ENCODE data around the gene PLXNA2.

Gene PLXNA2

DNA sequence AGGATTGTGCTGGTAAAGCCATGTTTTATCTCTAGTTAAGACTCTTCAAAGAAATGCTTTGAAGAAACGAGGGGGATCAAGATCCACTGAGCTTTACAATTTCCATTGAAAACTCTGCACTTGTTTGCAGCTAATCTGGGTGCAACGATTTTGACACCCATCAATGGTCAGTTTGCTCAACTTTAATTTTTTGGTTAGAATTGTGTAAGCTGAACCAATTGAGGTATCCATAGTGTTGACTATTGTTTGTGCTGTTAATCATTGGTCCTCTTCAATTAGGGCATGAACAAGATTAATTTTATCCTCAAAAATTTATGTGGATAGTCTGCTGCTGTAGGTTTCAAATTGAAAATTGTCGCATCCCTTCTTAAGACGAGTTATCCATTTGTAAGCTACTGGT lies 17.7 kb upstream of the PLXNA2 start:
- no peaks in the 10 kb centered on the region for H3K36me3 ChIP-seq (ENCODE audit: control insufficient read depth in 1 of 2, insufficient read depth in 2 of 2, low read length in 2 of 2)
- H3K4me1 ChIP-seq (ENCODE audit: control insufficient read depth in 1 of 2, insufficient read depth in 2 of 2, low read length in 2 of 2), result no peaks in the 10 kb centered on the region
- H3K27me3 ChIP-seq (ENCODE audit: low read depth, low read length), result no peaks in the 10 kb centered on the region
- H3K4me3 ChIP-seq (ENCODE audit: low read depth in 1 of 2, low read length in 2 of 2), result no peak overlapping the region
- no peaks in the 10 kb centered on the region for H3K9me3 ChIP-seq (ENCODE audit: control insufficient read depth in 1 of 2, low read length in 2 of 2)
- no peak overlapping the region for H3K27ac ChIP-seq (ENCODE audit: low read length)

DNA sequence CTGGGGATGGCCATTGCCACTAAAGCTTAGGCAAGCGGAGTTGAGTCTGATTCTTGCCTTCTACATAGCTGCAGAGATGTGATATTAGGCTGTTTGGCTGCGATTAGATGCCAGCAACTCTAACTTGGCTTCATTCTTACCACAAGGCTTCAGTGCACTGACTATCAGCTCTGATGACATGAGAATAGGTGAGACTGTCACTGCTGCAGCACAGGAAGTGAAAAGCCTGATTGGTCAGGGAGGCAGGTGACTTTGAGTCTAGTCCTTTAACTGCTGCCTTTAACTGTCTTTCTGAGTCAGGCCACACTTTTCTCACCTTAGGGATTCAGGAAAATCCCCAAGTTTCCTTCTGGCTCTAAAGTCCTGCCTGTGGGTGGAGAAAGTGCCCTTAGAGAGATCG lies 14.1 kb upstream of the PLXNA2 start:
- H3K4me3 ChIP-seq (ENCODE audit: low read depth in 1 of 2, low read length in 2 of 2), result no peak overlapping the region
- H3K4me1 ChIP-seq (ENCODE audit: control insufficient read depth in 1 of 2, insufficient read depth in 2 of 2, low read length in 2 of 2), result no peaks in the 10 kb centered on the region

DNA sequence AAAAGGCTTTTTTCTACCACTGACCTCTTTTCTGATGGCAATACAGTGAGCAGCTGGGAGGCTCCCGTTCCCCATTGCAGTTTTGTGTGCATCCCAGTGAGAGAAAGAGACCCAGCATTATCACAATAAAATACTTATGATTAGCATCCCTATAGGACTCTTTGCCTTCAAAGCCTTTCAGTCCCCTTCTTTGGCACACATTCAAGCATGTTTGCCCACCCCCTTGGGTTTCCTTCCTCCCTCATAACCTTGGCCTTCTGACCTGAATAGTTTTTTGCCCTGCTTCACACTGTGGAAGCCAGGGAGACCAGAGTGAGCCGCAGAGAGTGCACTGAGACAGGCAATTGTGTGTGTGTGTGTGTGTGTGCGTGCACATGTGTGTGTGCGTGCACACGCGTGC lies 13.2 kb upstream of the PLXNA2 start:
- no peaks in the 10 kb centered on the region for H3K27me3 ChIP-seq (ENCODE audit: low read depth, low read length)
- no peak overlapping the region for H3K4me3 ChIP-seq (ENCODE audit: low read depth in 1 of 2, low read length in 2 of 2)
- no peaks in the 10 kb centered on the region for H3K36me3 ChIP-seq (ENCODE audit: control insufficient read depth in 1 of 2, insufficient read depth in 2 of 2, low read length in 2 of 2)
- H3K9me3 ChIP-seq (ENCODE audit: control insufficient read depth in 1 of 2, low read length in 2 of 2), result no peaks in the 10 kb centered on the region
- H3K4me1 ChIP-seq (ENCODE audit: control insufficient read depth in 1 of 2, insufficient read depth in 2 of 2, low read length in 2 of 2), result peaks cover 0 to 4% of the 10 kb centered on the region in 2 donors
- H3K27ac ChIP-seq (ENCODE audit: low read length), result no peak overlapping the region

More for the DNA sequence above, 14.1 kb upstream of the PLXNA2 start:
- no peaks in the 10 kb centered on the region for H3K36me3 ChIP-seq (ENCODE audit: control insufficient read depth in 1 of 2, insufficient read depth in 2 of 2, low read length in 2 of 2)
- H3K27me3 ChIP-seq (ENCODE audit: low read depth, low read length), result no peaks in the 10 kb centered on the region
- H3K27ac ChIP-seq (ENCODE audit: low read length), result no peak overlapping the region
- no peaks in the 10 kb centered on the region for H3K9me3 ChIP-seq (ENCODE audit: control insufficient read depth in 1 of 2, low read length in 2 of 2)

DNA sequence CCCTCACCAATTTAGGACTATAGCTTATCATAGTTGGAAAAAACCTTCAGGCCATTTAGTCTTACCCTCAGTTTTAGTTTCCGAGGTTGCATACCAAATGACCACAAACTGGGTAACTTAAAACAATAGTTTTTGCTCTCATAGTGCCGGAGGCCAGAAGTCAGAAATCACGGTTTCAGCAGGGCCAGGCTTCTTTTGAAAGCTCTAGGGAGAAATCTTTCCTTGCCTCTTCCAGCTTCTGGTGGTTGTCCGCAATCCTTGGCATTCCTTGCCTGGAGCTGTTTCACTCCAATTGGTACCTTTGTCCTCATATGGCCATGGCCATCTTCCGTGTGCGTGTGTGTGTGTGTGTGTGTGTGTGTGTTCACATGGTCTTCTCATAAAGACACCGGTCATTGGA lies 12.4 kb upstream of the PLXNA2 start:
- no peaks in the 10 kb centered on the region for H3K27me3 ChIP-seq (ENCODE audit: low read depth, low read length)
- H3K27ac ChIP-seq (ENCODE audit: low read length), result no peak overlapping the region
- H3K9me3 ChIP-seq (ENCODE audit: control insufficient read depth in 1 of 2, low read length in 2 of 2), result no peaks in the 10 kb centered on the region
- H3K4me3 ChIP-seq (ENCODE audit: low read depth in 1 of 2, low read length in 2 of 2), result no peak overlapping the region
- no peaks in the 10 kb centered on the region for H3K36me3 ChIP-seq (ENCODE audit: control insufficient read depth in 1 of 2, insufficient read depth in 2 of 2, low read length in 2 of 2)
- peaks cover 0 to 7% of the 10 kb centered on the region in 2 donors for H3K4me1 ChIP-seq (ENCODE audit: control insufficient read depth in 1 of 2, insufficient read depth in 2 of 2, low read length in 2 of 2)

DNA sequence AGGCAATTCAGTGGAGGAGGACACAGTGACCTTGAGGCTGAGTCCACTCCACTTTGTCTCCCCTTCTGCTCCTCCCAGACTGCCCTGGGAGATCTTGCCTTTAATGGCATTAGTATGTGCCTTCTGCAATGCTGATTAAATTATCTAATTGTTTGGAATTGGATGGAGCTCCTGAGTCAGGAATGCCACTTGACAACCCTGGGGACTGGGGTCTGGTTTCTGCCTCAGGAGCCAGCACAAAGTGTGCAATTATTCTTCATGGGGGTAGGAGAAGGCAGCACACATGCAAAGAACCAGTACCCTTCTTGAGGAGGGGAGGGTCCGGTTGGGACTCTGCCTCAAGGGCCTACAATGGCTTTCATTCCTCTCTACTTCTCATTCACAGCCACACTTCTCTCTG lies 11.9 kb upstream of the PLXNA2 start:
- Histone ChIP-seq H3K4me3 (ENCODE audit: low read depth in 1 of 2, low read length in 2 of 2) (no peak overlapping the region), H3K27me3 (ENCODE audit: low read depth, low read length) (no peaks in the 10 kb centered on the region), H3K4me1 (ENCODE audit: control insufficient read depth in 1 of 2, insufficient read depth in 2 of 2, low read length in 2 of 2) (peaks cover 0 to 7% of the 10 kb centered on the region in 2 donors), H3K36me3 (ENCODE audit: control insufficient read depth in 1 of 2, insufficient read depth in 2 of 2, low read length in 2 of 2) (no peaks in the 10 kb centered on the region), H3K27ac (ENCODE audit: low read length) (no peak overlapping the region), H3K9me3 (ENCODE audit: control insufficient read depth in 1 of 2, low read length in 2 of 2) (no peaks in the 10 kb centered on the region)

DNA sequence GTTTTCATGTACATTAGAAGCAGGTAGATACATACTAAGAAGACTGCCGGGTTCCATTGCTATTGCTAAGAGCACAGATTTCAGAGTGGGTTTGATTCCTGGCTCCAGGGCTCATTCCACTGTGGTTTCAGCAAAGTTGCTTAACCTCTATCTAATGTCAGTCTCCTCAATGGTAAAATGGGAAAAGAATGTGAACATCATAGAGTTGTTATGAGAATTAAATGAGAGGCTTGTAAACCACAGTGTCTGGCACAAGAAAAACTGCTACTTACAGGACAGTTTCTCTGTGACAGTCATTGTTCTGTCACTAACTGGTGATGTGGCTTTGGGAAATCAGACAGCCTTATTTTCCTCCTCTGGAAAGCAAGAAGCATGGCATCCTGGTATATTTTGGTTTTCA lies 10.7 kb upstream of the PLXNA2 start:
- Histone ChIP-seq H3K4me3 (ENCODE audit: low read depth in 1 of 2, low read length in 2 of 2) (no peak overlapping the region), H3K9me3 (ENCODE audit: control insufficient read depth in 1 of 2, low read length in 2 of 2) (no peaks in the 10 kb centered on the region), H3K4me1 (ENCODE audit: control insufficient read depth in 1 of 2, insufficient read depth in 2 of 2, low read length in 2 of 2) (peaks cover 0 to 7% of the 10 kb centered on the region in 2 donors), H3K36me3 (ENCODE audit: control insufficient read depth in 1 of 2, insufficient read depth in 2 of 2, low read length in 2 of 2) (no peaks in the 10 kb centered on the region), H3K27ac (ENCODE audit: low read length) (no peak overlapping the region), H3K27me3 (ENCODE audit: low read depth, low read length) (no peaks in the 10 kb centered on the region)

DNA sequence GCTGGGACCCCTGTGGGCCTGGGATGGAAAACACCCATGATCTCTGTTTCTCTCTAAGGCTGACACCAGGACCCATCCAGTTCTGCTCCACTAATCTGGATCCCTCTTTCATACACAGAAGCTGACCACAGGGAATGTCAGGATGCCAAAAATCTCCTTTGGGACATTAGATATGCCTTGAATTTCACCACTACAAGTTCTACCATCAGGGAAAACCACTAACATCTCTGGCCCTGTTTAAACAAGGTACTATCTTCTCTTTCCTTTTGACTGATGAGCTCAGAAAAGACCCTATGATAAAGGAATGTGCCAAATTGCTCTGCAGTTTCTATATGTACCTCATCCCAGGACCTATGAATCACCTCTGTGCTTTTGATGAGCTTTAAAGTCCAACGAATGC lies 10.2 kb upstream of the PLXNA2 start:
- peaks cover 0 to 7% of the 10 kb centered on the region in 2 donors for H3K4me1 ChIP-seq (ENCODE audit: control insufficient read depth in 1 of 2, insufficient read depth in 2 of 2, low read length in 2 of 2)
- H3K27me3 ChIP-seq (ENCODE audit: low read depth, low read length), result no peaks in the 10 kb centered on the region
- no peak overlapping the region for H3K4me3 ChIP-seq (ENCODE audit: low read depth in 1 of 2, low read length in 2 of 2)
- H3K9me3 ChIP-seq (ENCODE audit: control insufficient read depth in 1 of 2, low read length in 2 of 2), result no peaks in the 10 kb centered on the region
- no peak overlapping the region for H3K27ac ChIP-seq (ENCODE audit: low read length)
- no peaks in the 10 kb centered on the region for H3K36me3 ChIP-seq (ENCODE audit: control insufficient read depth in 1 of 2, insufficient read depth in 2 of 2, low read length in 2 of 2)

DNA sequence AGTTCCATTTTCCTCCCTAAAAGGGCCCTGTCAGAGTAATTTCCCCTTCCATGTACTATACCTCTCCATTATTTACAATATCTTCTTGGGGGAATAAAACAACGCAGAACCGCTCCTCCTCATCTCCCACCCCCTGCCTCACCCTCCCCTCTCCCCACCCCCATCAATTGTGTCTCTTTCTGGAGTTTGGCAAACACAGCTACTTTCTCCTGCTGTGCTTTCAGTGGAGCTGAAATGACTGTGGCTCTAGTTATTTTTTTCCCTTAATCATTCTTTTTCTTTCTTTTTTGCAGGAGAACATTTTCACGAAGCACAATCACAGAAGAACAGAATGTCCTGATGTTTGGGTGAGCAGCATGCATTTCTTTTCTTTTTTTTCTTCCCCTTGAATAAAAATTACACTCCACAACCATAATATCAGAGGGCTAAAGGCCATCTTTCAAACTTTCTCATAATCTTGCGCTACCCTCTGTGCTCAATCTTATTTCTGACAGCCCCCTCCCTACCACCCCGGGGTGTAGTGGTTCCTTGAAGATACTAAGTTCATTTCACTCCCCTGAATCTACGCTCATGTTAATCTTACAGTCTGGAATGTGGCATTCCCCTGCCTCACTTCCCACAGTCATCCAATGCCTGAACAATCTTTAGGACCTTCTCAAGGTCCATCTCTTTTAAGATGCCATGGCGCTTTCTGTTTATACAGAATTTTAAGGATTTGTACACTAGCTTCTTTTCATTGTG lies 8.8 kb upstream of the PLXNA2 start:
- H3K27me3 ChIP-seq (ENCODE audit: low read depth, low read length), result no peaks in the 10 kb centered on the region
- H3K4me3 ChIP-seq (ENCODE audit: low read depth in 1 of 2, low read length in 2 of 2), result no peak overlapping the region
- H3K9me3 ChIP-seq (ENCODE audit: control insufficient read depth in 1 of 2, low read length in 2 of 2), result no peaks in the 10 kb centered on the region
- no peak overlapping the region for H3K27ac ChIP-seq (ENCODE audit: low read length)
- peaks cover 0 to 11% of the 10 kb centered on the region in 2 donors for H3K4me1 ChIP-seq (ENCODE audit: control insufficient read depth in 1 of 2, insufficient read depth in 2 of 2, low read length in 2 of 2)
- H3K36me3 ChIP-seq (ENCODE audit: control insufficient read depth in 1 of 2, insufficient read depth in 2 of 2, low read length in 2 of 2), result no peaks in the 10 kb centered on the region

DNA sequence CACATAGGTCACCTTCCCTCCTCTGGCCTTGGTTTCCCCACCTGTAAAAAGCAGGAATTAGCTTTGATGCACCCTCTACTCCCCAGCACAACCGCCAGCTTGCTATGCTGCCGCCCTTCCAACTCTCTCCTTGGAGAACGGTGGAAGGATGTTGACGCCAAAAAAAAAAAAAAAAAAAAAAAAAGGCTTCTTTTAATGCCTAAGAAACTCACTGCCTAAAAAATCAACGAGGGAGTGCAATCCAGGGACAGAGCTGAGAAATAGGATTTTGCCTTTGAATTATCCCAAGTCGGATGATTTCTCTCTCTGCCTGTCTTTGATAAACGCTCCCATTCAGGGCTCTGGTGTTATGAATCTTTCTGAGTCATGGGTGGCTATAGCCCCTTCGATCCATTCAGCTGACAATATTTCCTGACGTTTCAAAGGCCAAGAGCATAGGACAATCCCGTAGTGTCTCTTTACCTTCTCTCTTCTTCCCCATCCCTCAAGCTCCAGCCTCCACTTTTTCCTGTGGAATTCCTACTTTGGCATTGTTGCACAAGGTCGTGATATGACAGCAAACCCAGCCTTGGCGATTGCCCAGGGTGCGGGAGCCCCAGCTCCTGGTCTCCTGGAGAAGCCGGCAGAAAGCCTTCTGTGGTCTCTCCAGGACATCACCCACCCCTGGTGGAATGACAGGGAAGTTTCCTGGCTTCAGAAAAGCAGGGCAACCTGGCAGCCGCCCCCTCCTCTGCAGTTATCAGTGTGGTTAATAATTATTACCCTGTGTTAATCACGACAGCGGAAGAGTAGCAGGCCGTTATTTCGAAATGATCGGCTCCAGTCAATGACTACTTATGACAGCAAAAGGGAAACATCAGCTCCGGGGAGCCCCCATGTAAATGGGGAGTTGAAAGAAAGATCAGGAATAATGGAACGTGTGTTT lies 8.0 kb upstream of the PLXNA2 start:
- Histone ChIP-seq H3K36me3 (ENCODE audit: control insufficient read depth in 1 of 2, insufficient read depth in 2 of 2, low read length in 2 of 2) (no peaks in the 10 kb centered on the region), H3K4me3 (ENCODE audit: low read depth in 1 of 2, low read length in 2 of 2) (no peak overlapping the region), H3K4me1 (ENCODE audit: control insufficient read depth in 1 of 2, insufficient read depth in 2 of 2, low read length in 2 of 2) (peaks cover 0 to 11% of the 10 kb centered on the region in 2 donors), H3K27ac (ENCODE audit: low read length) (no peak overlapping the region), H3K9me3 (ENCODE audit: control insufficient read depth in 1 of 2, low read length in 2 of 2) (no peaks in the 10 kb centered on the region), H3K27me3 (ENCODE audit: low read depth, low read length) (no peaks in the 10 kb centered on the region)

DNA sequence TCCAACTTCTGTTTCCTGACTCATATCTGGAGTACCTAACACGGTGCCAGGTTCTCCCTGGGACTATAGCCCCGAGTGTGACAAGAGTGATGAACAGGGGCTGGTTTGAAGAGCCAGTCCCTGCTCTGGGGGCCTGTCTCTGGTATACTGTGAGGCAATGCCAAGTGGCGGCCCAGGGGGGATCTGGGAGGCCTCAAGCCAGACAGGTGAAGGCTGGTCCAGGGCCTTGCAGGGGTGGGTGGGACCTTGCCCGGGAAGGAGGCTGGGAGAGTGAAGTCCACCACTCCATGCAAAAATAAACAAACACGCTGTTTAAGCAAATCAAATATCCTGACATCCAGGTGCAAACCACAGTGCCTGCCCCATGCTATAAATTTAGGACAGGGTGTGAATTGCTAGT lies 6.8 kb upstream of the PLXNA2 start:
- Histone ChIP-seq H3K9me3 (ENCODE audit: control insufficient read depth in 1 of 2, low read length in 2 of 2) (no peaks in the 10 kb centered on the region), H3K27me3 (ENCODE audit: low read depth, low read length) (no peaks in the 10 kb centered on the region), H3K36me3 (ENCODE audit: control insufficient read depth in 1 of 2, insufficient read depth in 2 of 2, low read length in 2 of 2) (no peaks in the 10 kb centered on the region), H3K4me3 (ENCODE audit: low read depth in 1 of 2, low read length in 2 of 2) (no peak overlapping the region), H3K4me1 (ENCODE audit: control insufficient read depth in 1 of 2, insufficient read depth in 2 of 2, low read length in 2 of 2) (peaks cover 0 to 11% of the 10 kb centered on the region in 2 donors), H3K27ac (ENCODE audit: low read length) (no peak overlapping the region)

DNA sequence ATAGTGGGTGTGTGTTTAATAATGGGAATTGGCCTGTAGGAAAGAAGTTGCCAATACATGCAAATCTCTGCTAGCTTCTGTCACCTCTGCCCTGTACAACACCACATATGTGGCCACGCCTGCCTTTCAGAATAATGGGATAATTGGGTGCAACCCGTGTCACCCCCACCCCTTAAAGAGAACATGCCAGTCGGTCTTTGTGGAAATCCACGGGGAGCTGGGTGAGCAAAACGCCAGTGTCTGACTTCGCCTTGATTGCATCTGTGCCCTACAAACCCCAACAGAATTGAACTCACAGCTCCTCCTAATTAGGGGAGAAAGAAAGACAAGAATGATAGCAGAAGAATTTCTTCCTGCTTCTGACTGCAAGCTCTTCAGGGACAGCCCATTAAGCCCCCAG lies 6.4 kb upstream of the PLXNA2 start:
- Histone ChIP-seq H3K27ac (ENCODE audit: low read length) (no peak overlapping the region), H3K4me1 (ENCODE audit: control insufficient read depth in 1 of 2, insufficient read depth in 2 of 2, low read length in 2 of 2) (peaks cover 0 to 11% of the 10 kb centered on the region in 2 donors), H3K27me3 (ENCODE audit: low read depth, low read length) (no peaks in the 10 kb centered on the region), H3K4me3 (ENCODE audit: low read depth in 1 of 2, low read length in 2 of 2) (no peak overlapping the region), H3K36me3 (ENCODE audit: control insufficient read depth in 1 of 2, insufficient read depth in 2 of 2, low read length in 2 of 2) (no peaks in the 10 kb centered on the region), H3K9me3 (ENCODE audit: control insufficient read depth in 1 of 2, low read length in 2 of 2) (no peaks in the 10 kb centered on the region)
